ENCODE results near the gene CYB561D2.

GRCh38 chr3:50369012-50369670 is 18.5 kb downstream of the CYB561D2 start:
- TF ChIP-seq CTCF (IDR thresholded peaks at IDR 0.05) (no peak), POLR2A (IDR thresholded peaks at IDR 0.05) (no peak)
